ENCODE results near the gene PRTFDC1. TPM values are rescaled to one million over a fixed set of nuclear protein-coding genes. Genes with fewer than 3 reads are reported as not detected.
"Not testable (repeated sequence)": the region's sequence is repeated elsewhere in the genome, so short reads cannot be mapped to it uniquely, and the experiment has no call there.

The PRTFDC1 gene
- total RNA-seq, 3 donors from 2014 or later (not counting 1 experiment from before 2014, with no cell fraction given): 1.2 to 1.9 (median 1.4) TPM

DNA sequence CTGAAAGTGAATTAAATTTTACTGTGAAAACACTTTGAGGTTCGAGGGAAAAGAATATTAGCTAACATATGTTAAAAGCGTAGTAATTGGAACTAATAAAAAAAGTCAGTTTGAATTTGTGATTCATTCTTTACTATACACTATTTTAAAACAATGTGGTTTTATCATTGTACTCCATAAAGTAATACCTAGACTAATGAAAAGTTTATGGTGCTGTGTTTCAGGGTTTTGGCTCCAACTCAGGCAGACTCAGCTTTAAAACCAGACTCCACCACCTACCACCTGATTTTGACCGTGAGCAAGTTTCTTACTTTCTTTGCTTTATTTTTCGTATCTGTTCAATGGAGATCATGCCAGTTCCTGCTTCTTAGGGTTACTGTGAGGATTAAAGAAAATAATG is 9.2 kb upstream of the PRTFDC1 start:
- no peaks in the 10 kb centered on the region for H3K4me1 ChIP-seq (ENCODE audit: control insufficient read depth, insufficient read depth, low read length)
- WGBS (ENCODE audit: insufficient coverage): 88% methylated on average over 1 of the region's 4 CpGs
- DNase-seq (no peak), ATAC-seq (no peak)
- Mint-ChIP-seq H3K27me3 (ENCODE audit: low read depth in 2 of 2) (no peaks in the 10 kb centered on the region), H3K9me3 (no peaks in the 10 kb centered on the region), H3K4me3 (no peak overlapping the region), H3K27ac (no peak overlapping the region), H3K4me1 (no peaks in the 10 kb centered on the region), H3K36me3 (no peaks in the 10 kb centered on the region)
- intact Hi-C loops (cut with micrococcal nuclease): no loop called here
- no peaks in the 10 kb centered on the region for H3K27me3 ChIP-seq (ENCODE audit: control insufficient read depth, insufficient read depth, low read length)
- H3K9me3 ChIP-seq (ENCODE audit: control insufficient read depth, insufficient read depth, low read length): no peaks in the 10 kb centered on the region
- H3K36me3 ChIP-seq (ENCODE audit: control insufficient read depth, insufficient read depth, low read length): no peaks in the 10 kb centered on the region
- TF ChIP-seq, protein P1, sequence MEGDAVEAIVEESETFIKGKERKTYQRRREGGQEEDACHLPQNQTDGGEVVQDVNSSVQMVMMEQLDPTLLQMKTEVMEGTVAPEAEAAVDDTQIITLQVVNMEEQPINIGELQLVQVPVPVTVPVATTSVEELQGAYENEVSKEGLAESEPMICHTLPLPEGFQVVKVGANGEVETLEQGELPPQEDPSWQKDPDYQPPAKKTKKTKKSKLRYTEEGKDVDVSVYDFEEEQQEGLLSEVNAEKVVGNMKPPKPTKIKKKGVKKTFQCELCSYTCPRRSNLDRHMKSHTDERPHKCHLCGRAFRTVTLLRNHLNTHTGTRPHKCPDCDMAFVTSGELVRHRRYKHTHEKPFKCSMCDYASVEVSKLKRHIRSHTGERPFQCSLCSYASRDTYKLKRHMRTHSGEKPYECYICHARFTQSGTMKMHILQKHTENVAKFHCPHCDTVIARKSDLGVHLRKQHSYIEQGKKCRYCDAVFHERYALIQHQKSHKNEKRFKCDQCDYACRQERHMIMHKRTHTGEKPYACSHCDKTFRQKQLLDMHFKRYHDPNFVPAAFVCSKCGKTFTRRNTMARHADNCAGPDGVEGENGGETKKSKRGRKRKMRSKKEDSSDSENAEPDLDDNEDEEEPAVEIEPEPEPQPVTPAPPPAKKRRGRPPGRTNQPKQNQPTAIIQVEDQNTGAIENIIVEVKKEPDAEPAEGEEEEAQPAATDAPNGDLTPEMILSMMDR (IDR thresholded peaks at IDR 0.05): no peak
- H3K4me3 ChIP-seq (ENCODE audit: low read length): no peak overlapping the region
- no peak overlapping the region for H3K27ac ChIP-seq (ENCODE audit: low read length)

DNA sequence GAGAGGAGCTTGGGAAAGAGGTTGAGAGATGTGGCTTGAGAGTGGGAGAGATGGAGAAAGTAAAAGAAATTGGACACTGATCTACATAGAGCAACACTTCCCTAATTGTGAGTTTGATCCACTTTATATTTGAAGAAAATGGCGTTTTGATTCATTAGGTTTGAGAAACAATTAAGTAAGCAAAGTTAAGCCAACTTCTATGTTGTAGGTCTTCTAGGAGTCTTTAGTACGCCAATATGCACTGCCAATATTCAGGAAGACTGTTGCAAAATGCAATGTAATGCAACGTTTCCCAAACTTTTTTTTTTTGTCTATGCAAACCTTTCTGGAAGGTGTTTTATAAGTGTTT is 7.0 kb upstream of the PRTFDC1 start:
- H3K4me3 ChIP-seq (ENCODE audit: low read length): no peak overlapping the region
- Mint-ChIP-seq H3K36me3 (no peaks in the 10 kb centered on the region), H3K4me3 (no peak overlapping the region), H3K27ac (no peak overlapping the region), H3K9me3 (no peaks in the 10 kb centered on the region), H3K4me1 (no peaks in the 10 kb centered on the region), H3K27me3 (ENCODE audit: low read depth in 2 of 2) (no peaks in the 10 kb centered on the region)
- no peaks in the 10 kb centered on the region for H3K36me3 ChIP-seq (ENCODE audit: control insufficient read depth, insufficient read depth, low read length)
- no peak for DNase-seq
- intact Hi-C loops (cut with micrococcal nuclease): no loop called here
- TF ChIP-seq, protein P1 (IDR thresholded peaks at IDR 0.05): no peak
- H3K9me3 ChIP-seq (ENCODE audit: control insufficient read depth, insufficient read depth, low read length): no peaks in the 10 kb centered on the region
- no peaks in the 10 kb centered on the region for H3K27me3 ChIP-seq (ENCODE audit: control insufficient read depth, insufficient read depth, low read length)
- 67% methylated on average over 2 of the region's 3 CpGs for WGBS (ENCODE audit: insufficient coverage)
- no peaks in the 10 kb centered on the region for H3K4me1 ChIP-seq (ENCODE audit: control insufficient read depth, insufficient read depth, low read length)
- no peak overlapping the region for H3K27ac ChIP-seq (ENCODE audit: low read length)
- ATAC-seq: no peak

DNA sequence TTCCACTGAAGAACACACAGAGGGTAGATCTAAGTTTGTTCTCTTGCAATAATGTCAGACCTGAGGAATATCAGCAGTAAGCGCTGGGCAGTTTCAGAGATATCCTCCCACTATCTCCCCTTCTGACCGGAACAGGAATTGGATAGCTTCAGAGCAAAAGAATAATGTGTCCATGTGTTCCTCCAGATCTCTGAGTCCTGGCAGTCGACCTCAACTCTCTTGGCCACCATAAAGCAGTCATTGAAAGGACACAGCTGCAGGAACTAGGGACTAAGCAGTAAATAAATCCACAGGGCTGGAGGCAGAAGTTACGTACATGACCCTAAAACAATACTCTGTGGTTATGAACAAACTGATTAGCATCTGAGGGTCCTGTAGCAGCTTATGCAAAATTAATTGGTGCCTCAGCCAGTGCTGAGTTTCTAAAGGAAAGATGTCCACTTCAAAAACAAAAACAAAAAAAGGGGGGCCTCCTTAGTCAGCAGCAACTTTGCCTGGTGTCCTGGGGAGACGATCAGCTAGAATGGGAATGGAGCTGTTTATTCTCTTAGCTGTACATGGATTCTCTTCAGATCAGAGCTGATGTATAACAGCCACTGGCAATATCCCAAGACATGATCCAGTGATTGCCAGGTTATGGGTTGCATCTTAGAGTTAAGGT is 6.4 kb upstream of the PRTFDC1 start:
- no peak overlapping the region for H3K4me3 ChIP-seq (ENCODE audit: low read length)
- Mint-ChIP-seq H3K4me1 (no peaks in the 10 kb centered on the region), H3K4me3 (no peak overlapping the region), H3K9me3 (no peaks in the 10 kb centered on the region), H3K27me3 (ENCODE audit: low read depth in 2 of 2) (no peaks in the 10 kb centered on the region), H3K36me3 (no peaks in the 10 kb centered on the region), H3K27ac (no peak overlapping the region)
- no peaks in the 10 kb centered on the region for H3K4me1 ChIP-seq (ENCODE audit: control insufficient read depth, insufficient read depth, low read length)
- ATAC-seq (no peak), DNase-seq (no peak)
- no peak overlapping the region for H3K27ac ChIP-seq (ENCODE audit: low read length)
- no peaks in the 10 kb centered on the region for H3K9me3 ChIP-seq (ENCODE audit: control insufficient read depth, insufficient read depth, low read length)
- TF ChIP-seq, protein P1 (IDR thresholded peaks at IDR 0.05): no peak
- H3K27me3 ChIP-seq (ENCODE audit: control insufficient read depth, insufficient read depth, low read length): no peaks in the 10 kb centered on the region
- H3K36me3 ChIP-seq (ENCODE audit: control insufficient read depth, insufficient read depth, low read length): no peaks in the 10 kb centered on the region
- intact Hi-C loops (cut with micrococcal nuclease): no loop called here
- WGBS (ENCODE audit: insufficient coverage): 77% methylated on average over 5 of the region's 5 CpGs

DNA sequence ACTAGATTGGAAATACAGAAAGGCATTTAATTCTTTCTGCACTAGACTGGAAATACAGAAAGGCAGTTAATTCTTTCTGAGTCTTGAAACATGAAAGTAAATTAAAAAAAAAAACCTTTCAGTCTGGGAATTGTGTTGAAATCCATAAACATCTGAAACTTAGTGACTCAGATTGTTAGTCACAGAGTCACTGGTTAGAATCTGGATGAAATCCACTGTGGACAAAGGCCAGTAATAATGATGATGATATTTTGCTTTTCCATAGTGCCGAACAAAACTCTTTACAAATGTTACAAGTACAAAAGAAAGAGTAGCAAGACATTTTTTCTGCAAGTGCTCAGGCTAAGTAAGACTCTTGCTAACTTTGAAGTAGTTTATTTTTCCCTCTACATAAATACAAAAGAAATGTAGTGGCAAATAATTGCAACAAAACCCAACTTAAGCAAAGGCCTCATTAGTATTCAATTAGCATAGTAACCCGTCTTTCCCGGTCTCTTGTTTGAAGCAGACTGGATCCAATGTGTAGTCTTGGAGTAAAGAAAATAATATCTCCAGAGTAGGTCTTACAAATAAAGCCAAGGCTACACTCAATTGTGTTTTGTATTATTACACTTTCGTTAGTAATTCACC is 5.8 kb upstream of the PRTFDC1 start:
- Mint-ChIP-seq H3K27ac (no peak overlapping the region), H3K4me3 (no peak overlapping the region), H3K9me3 (no peaks in the 10 kb centered on the region), H3K36me3 (no peaks in the 10 kb centered on the region), H3K4me1 (peaks cover 0 to 4% of the 10 kb centered on the region in 2 donors), H3K27me3 (ENCODE audit: low read depth in 2 of 2) (no peaks in the 10 kb centered on the region)
- no peaks in the 10 kb centered on the region for H3K9me3 ChIP-seq (ENCODE audit: control insufficient read depth, insufficient read depth, low read length)
- WGBS (ENCODE audit: insufficient coverage): 83% methylated on average over 3 of the region's 4 CpGs
- intact Hi-C loops (cut with micrococcal nuclease): no loop called here
- peaks cover under 1% of the 10 kb centered on the region for H3K4me1 ChIP-seq (ENCODE audit: control insufficient read depth, insufficient read depth, low read length)
- DNase-seq (no peak), ATAC-seq (no peak)
- H3K27ac ChIP-seq (ENCODE audit: low read length): no peak overlapping the region
- TF ChIP-seq, protein P1 (IDR thresholded peaks at IDR 0.05): no peak
- no peaks in the 10 kb centered on the region for H3K27me3 ChIP-seq (ENCODE audit: control insufficient read depth, insufficient read depth, low read length)
- no peaks in the 10 kb centered on the region for H3K36me3 ChIP-seq (ENCODE audit: control insufficient read depth, insufficient read depth, low read length)
- H3K4me3 ChIP-seq (ENCODE audit: low read length): no peak overlapping the region

DNA sequence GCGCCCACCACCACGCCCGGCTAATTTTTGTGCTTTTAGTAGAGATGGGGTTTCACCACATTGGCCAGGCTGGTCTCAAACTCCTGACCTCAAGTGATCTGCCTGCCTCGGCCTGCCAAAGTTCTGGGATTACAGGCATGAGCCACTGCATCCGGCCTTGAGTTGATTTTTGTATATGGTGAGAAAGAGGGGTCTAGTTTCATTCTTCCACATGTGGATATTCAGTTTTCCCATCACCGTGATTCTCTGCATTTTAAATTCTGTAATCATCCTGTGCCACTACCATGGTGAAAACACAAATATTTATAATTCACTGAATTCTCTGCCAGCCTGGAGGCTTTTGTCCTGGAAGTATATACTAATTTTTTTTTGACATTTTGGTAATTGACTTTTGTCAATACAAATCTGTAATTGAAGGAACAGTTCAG is 5.2 kb upstream of the PRTFDC1 start:
- H3K27me3 Mint-ChIP-seq (ENCODE audit: low read depth in 2 of 2); H3K36me3 Mint-ChIP-seq; H3K4me1 Mint-ChIP-seq; H3K4me3 ChIP-seq (ENCODE audit: low read length); H3K27me3 ChIP-seq (ENCODE audit: control insufficient read depth, insufficient read depth, low read length); H3K9me3 ChIP-seq (ENCODE audit: control insufficient read depth, insufficient read depth, low read length); H3K27ac ChIP-seq (ENCODE audit: low read length); intact Hi-C loops (cut with micrococcal nuclease); H3K27ac Mint-ChIP-seq; H3K4me3 Mint-ChIP-seq; ATAC-seq; H3K9me3 Mint-ChIP-seq; H3K36me3 ChIP-seq (ENCODE audit: control insufficient read depth, insufficient read depth, low read length); H3K4me1 ChIP-seq (ENCODE audit: control insufficient read depth, insufficient read depth, low read length); DNase-seq: not testable (repeated sequence)
- 91% methylated on average over 5 of the region's 6 CpGs for WGBS (ENCODE audit: insufficient coverage)

Data from natural killer cell (primary cell).